Dermis blood vessel endothelial cell (primary cell): ENCODE measurements around the gene BRAF. TPM values are rescaled to one million over a fixed set of nuclear protein-coding genes. Genes with fewer than 3 reads are reported as not detected.
"Not testable (repeated sequence)": the region's sequence is repeated elsewhere in the genome, so short reads cannot be mapped to it uniquely, and the experiment has no call there.

ENCODE experiments used
- DNase-seq: peaks from one replicate; pipeline ENCODE4 v3.0.0; 2010
- total RNA-seq: library from RNA; depleted of rRNA; stranded (reverse); fragments of >200 nt; gene quantifications from 2 replicates; pipeline ENCODE4 v1.2.3, GENCODE V29; 2014

The BRAF gene
- total RNA-seq, 1 donor from 2014 or later = 25.0 TPM

GRCh38 chr7:140918236-140918635 is 6.5 kb downstream of the BRAF start:
- no peak for DNase-seq

GRCh38 chr7:140917258-140917657 is 7.5 kb downstream of the BRAF start:
- DNase-seq = no peak

- peak; percentile 26 for DNase-seq
These were observed 8.7 kb downstream of the BRAF start for GRCh38 chr7:140915935-140916555.

- no peak for DNase-seq
These were observed 10.6 kb downstream of the BRAF start for GRCh38 chr7:140914083-140914482.

GRCh38 chr7:140913596-140913928 is 11.2 kb downstream of the BRAF start:
- not testable (repeated sequence) for DNase-seq

GRCh38 chr7:140911746-140912145 is 13.0 kb downstream of the BRAF start:
- DNase-seq = no peak

GRCh38 chr7:140909476-140910161 is 15.1 kb downstream of the BRAF start:
- no peak for DNase-seq

GRCh38 chr7:140908361-140908760 is 16.4 kb downstream of the BRAF start:
- no peak for DNase-seq

- no peak for DNase-seq
These were observed 20.8 kb downstream of the BRAF start for GRCh38 chr7:140903741-140904480.

GRCh38 chr7:140902303-140902953 is 22.3 kb downstream of the BRAF start:
- no peak for DNase-seq

GRCh38 chr7:140901941-140902302 is 22.8 kb downstream of the BRAF start:
- DNase-seq = no peak

- peak; percentile 7 for DNase-seq
These were observed 24.8 kb downstream of the BRAF start for GRCh38 chr7:140899883-140900282.

GRCh38 chr7:140898786-140899536 is 25.8 kb downstream of the BRAF start:
- DNase-seq = no peak

- DNase-seq = no peak
These were observed 27.7 kb downstream of the BRAF start for GRCh38 chr7:140896996-140897395.

- no peak for DNase-seq
These were observed 35.1 kb downstream of the BRAF start for GRCh38 chr7:140889645-140890044.

GRCh38 chr7:140889150-140889549 is 35.6 kb downstream of the BRAF start:
- no peak for DNase-seq

GRCh38 chr7:140888087-140888486 is 36.6 kb downstream of the BRAF start:
- no peak for DNase-seq

GRCh38 chr7:140885735-140886334 is 38.9 kb downstream of the BRAF start:
- DNase-seq = no peak

- no peak for DNase-seq
These were observed 41.4 kb downstream of the BRAF start for GRCh38 chr7:140883378-140883777.

GRCh38 chr7:140882834-140883233 is 41.9 kb downstream of the BRAF start:
- not testable (repeated sequence) for DNase-seq

- DNase-seq = no peak
These were observed 43.1 kb downstream of the BRAF start for GRCh38 chr7:140881507-140882228.

GRCh38 chr7:140877249-140877524 is 47.5 kb downstream of the BRAF start:
- no peak for DNase-seq
